K562 (cell line): ENCODE measurements around the gene PNMA8C. TPM values are rescaled to one million over a fixed set of nuclear protein-coding genes. Genes with fewer than 3 reads are reported as not detected.

Experiments
- ATAC-seq: fragments of 200-7000 bp; cut with Tn5 transposase; 3 replicates; pipeline ENCODE4 v1.9.1; 2020; ENCODE audit warnings: moderate library complexity
- BruUV-seq: library from RNA; stranded (reverse); fragments of 400-500 nt; replicated peaks from 2 replicates; lab custom pipeline; 2021; lab: Mats Ljungman, UMichigan
- CTCF ChIA-PET: fragments of 300-600 bp; formaldehyde crosslinking; extraction: SDS; loops from one replicate; lab custom pipeline; 2021; ENCODE audit warnings: low intra/inter-chr PET ratio; lab: Yijun Ruan, JAX
- POLR2A ChIA-PET: fragments of 300-600, 350-650 bp; sonication (Branson Sonifier 250); formaldehyde crosslinking; extraction: SDS; loops from one replicate; lab custom pipeline; 2021; ENCODE audit warnings: antibody characterized with exemption, inconsistent platforms; lab: Yijun Ruan, JAX
- DNase-seq, 4 experiments: peaks; one replicate each; pipeline versions ENCODE4 v3.0.0 to v3.0.0-alpha.2; 2011 to 2018; ENCODE audit warnings: low spot score in 3 of 4, mixed read lengths in 3 of 4; ENCODE audit errors: extremely low read depth in 1 of 4
- FAIRE-seq: peaks from 2 replicates; lab custom pipeline; 2011; peaks lifted over from hg19 to GRCh38; lab: Jason Lieb, UNC
- H2AFZ ChIP-seq: 2 replicates; pipeline ENCODE4 v1.6.0; 2011; ENCODE audit warnings: low read depth, low read length, control low read depth, inconsistent platforms
- H3K27ac ChIP-seq: fragments of 200-600 bp; 3 replicates; pipeline ENCODE4 v1.8.0; 2011; ENCODE audit warnings: low read depth, mild to moderate bottlenecking, control low read depth, inconsistent platforms, low read length, moderate library complexity, mixed read lengths; ENCODE audit errors: extremely low read depth
- H3K27me3 ChIP-seq, 2 experiments: fragments of 300-600 bp in 1 of 2; 2 replicates in 1 of 2; 3 replicates in 1 of 2; pipeline versions ENCODE4 v1.6.0 to v1.8.0; 2011; ENCODE audit warnings: inconsistent platforms in 2 of 2, low read length in 2 of 2, mild to moderate bottlenecking in 1 of 2, mixed read lengths in 1 of 2, moderate library complexity in 1 of 2; ENCODE audit not compliant: control insufficient read depth in 2 of 2, insufficient read depth in 2 of 2
- H3K36me3 ChIP-seq: fragments of 300-600 bp; 3 replicates; pipeline ENCODE4 v1.8.0; 2011; ENCODE audit warnings: mild to moderate bottlenecking, low read length, inconsistent platforms; ENCODE audit not compliant: control insufficient read depth, insufficient read depth
- H3K4me1 ChIP-seq, 2 experiments: fragments of 200-600 bp in 1 of 2; replicated peaks in 1 of 2; 2 replicates in 1 of 2; 3 replicates in 1 of 2; pipeline versions ENCODE4 v1.5.1 to v1.8.0; 2011; ENCODE audit warnings: inconsistent platforms in 2 of 2, low read length in 2 of 2, mild to moderate bottlenecking in 1 of 2, mixed read lengths in 1 of 2, moderate library complexity in 1 of 2; ENCODE audit not compliant: control insufficient read depth in 2 of 2, insufficient read depth in 2 of 2
- H3K4me2 ChIP-seq: 2 replicates; pipeline ENCODE4 v1.6.1; 2011; ENCODE audit warnings: low read length, control low read depth, inconsistent platforms, mixed read lengths; ENCODE audit not compliant: insufficient read depth
- H3K4me3 ChIP-seq: fragments of 200-600 bp; sonication (generic), shearing (Covaris generic); 2 replicates; pipeline ENCODE4 v1.5.1; 2016; ENCODE audit warnings: control low read depth, inconsistent platforms
- H3K79me2 ChIP-seq: fragments of 200-600 bp; 3 replicates; pipeline ENCODE4 v1.8.0; 2011; ENCODE audit warnings: low read length, inconsistent platforms; ENCODE audit not compliant: control insufficient read depth, insufficient read depth
- H3K9ac ChIP-seq, 2 experiments: 2 replicates each; pipeline versions ENCODE4 v1.6.0 to v1.6.1; 2011; ENCODE audit warnings: low read depth in 2 of 2, low read length in 2 of 2, control low read depth in 1 of 2, inconsistent platforms in 1 of 2, mild to moderate bottlenecking in 1 of 2, mixed read lengths in 1 of 2; ENCODE audit not compliant: insufficient read depth in 1 of 2
- H3K9me1 ChIP-seq: one replicate; pipeline ENCODE4 v1.6.0; 2011; ENCODE audit warnings: inconsistent platforms, mild to moderate bottlenecking, low read length, moderate library complexity; ENCODE audit not compliant: control insufficient read depth, insufficient read depth
- H3K9me3 ChIP-seq: replicated peaks from 2 replicates; pipeline ENCODE4 v1.5.1; 2011; ENCODE audit warnings: low read depth, low read length, inconsistent platforms; ENCODE audit not compliant: control insufficient read depth, insufficient read depth
- H4K20me1 ChIP-seq: replicated peaks from 2 replicates; pipeline ENCODE4 v1.6.1; 2011; ENCODE audit warnings: low read length, inconsistent platforms, mixed read lengths; ENCODE audit not compliant: control insufficient read depth, insufficient read depth
- BCOR ChIP-seq: fragments of 450-650 bp; IDR thresholded peaks from 2 replicates; pipeline ENCODE4 v1.6.1; 2016
- EP300 ChIP-seq: IDR thresholded peaks from 2 replicates; pipeline ENCODE4 v1.6.1; 2012; ENCODE audit warnings: low read length, improper control_type of control experiment
- FOXA3 ChIP-seq, 2 experiments: fragments of 450-650 bp in 1 of 2; sonication (generic) in 1 of 2; formaldehyde crosslinking; IDR thresholded peaks in 1 of 2; conservative IDR thresholded peaks in 1 of 2; 2 replicates each; pipeline versions ENCODE4 v1.4.0 to v1.8.0; 2020 to 2022; ENCODE audit warnings: mild to moderate bottlenecking in 2 of 2, missing genetic modification reagents in 1 of 2
- KDM1A ChIP-seq, 2 experiments: fragments of 450-650 bp; IDR thresholded peaks; 2 replicates each; pipeline ENCODE4 v1.6.1; 2016; ENCODE audit warnings: mild to moderate bottlenecking in 2 of 2
- MCM5 ChIP-seq: fragments of 450-650 bp; IDR thresholded peaks from 2 replicates; pipeline ENCODE4 v1.6.1; 2016; ENCODE audit warnings: low read depth
- POLR3A ChIP-seq: IDR thresholded peaks from 2 replicates; pipeline ENCODE4 v1.6.1; 2011; ENCODE audit warnings: borderline replicate concordance, mild to moderate bottlenecking, moderate library complexity; ENCODE audit not compliant: insufficient read length, insufficient read depth; ENCODE audit errors: extremely low read depth
- RBM25 ChIP-seq: fragments of 200-400 bp; formaldehyde crosslinking; IDR thresholded peaks from 2 replicates; pipeline ENCODE4 v1.6.1; 2018; ENCODE audit warnings: low read length, low read depth, moderate library complexity; ENCODE audit not compliant: severe bottlenecking
- SLC30A9 ChIP-seq: fragments of 250-450 bp; sonication (Bioruptor Pico); IDR thresholded peaks from 2 replicates; pipeline ENCODE4 v1.8.0; 2022; ENCODE audit warnings: mild to moderate bottlenecking, moderate library complexity
- SMARCA4 ChIP-seq: fragments of 450-650 bp; IDR thresholded peaks from 2 replicates; pipeline ENCODE4 v1.6.1; 2016
- SUPT5H ChIP-seq: fragments of 450-650 bp; IDR thresholded peaks from 2 replicates; pipeline ENCODE4 v1.6.1; 2016
- ZFP36 ChIP-seq: fragments of 150-350 bp; IDR thresholded peaks from 2 replicates; pipeline ENCODE4 v1.6.1; 2018; ENCODE audit warnings: low read length, low read depth; ENCODE audit not compliant: partially characterized antibody
- ZNF780A ChIP-seq: fragments of 250-450 bp; sonication (Bioruptor Pico); IDR thresholded peaks from 2 replicates; pipeline ENCODE4 v1.5.0; 2021; ENCODE audit warnings: mild to moderate bottlenecking
- WGBS: fragments of 100-300 bp; shearing (Covaris generic); methylation state at CpG from one replicate; pipeline ENCODE4 v1.1.6; 2016; ENCODE audit warnings: low coverage, mixed read lengths; ENCODE audit not compliant: insufficient coverage; ENCODE audit errors: missing lambda C conversion rate; 5-methylcytosine and 5-hydroxymethylcytosine counted together
- in situ Hi-C: fragments of 300-500 bp; cut with MboI; formaldehyde crosslinking; loops from 4 replicates; pipeline ENCODE4 v1.15.0; 2018; ENCODE audit warnings: inconsistent platforms, mixed read lengths
- intact Hi-C: fragments of 100-400 bp; cut with micrococcal nuclease; formaldehyde crosslinking; loops from 2 replicates; pipeline ENCODE4 v1.14.2; 2022
- polyA plus RNA-seq, 8 experiments: library from polyadenylated mRNA; depleted of rRNA in 4 of 8; stranded (reverse) in 5 of 8; unstranded in 3 of 8; fragments of >200 nt; fragmentation: Nextera tagmentation in 2 of 8; fragmentation: Illumina TruSeq in 1 of 8; extraction: Ambion mirVana in 2 of 8; extraction: Trizol in 1 of 8; gene quantifications; 2 replicates each; pipeline versions ENCODE4 v1.2.1 to v1.2.3, GENCODE V29; 2011 to 2014; ENCODE audit warnings: inconsistent platforms in 1 of 8, missing spikeins in 1 of 8
- total RNA-seq, 7 experiments: library from RNA; depleted of rRNA in 6 of 7; stranded (reverse); fragments of >200 nt in 6 of 7; fragmentation: Illumina TruSeq in 2 of 7; extraction: Trizol in 2 of 7; gene quantifications; 2 replicates each; pipeline versions ENCODE4 v1.2.1 to v1.2.3, GENCODE V29; 2011 to 2021; ENCODE audit warnings: low replicate concordance in 1 of 7
- TF ChIP-seq, protein P1 (sequence below): fragments of 250-450 bp; sonication (Bioruptor Pico); IDR thresholded peaks from 2 replicates; pipeline ENCODE4 v1.4.0; 2020; ENCODE audit warnings: mild to moderate bottlenecking
- TF ChIP-seq, protein P2 (sequence below): fragments of 250-450 bp; sonication (Bioruptor Pico); IDR thresholded peaks from 2 replicates; pipeline ENCODE4 v1.5.0; 2020; ENCODE audit warnings: mild to moderate bottlenecking
- TF ChIP-seq, protein P3 (sequence below): sonication (generic); formaldehyde crosslinking; IDR thresholded peaks from 2 replicates; pipeline ENCODE4 v1.8.1; 2023; ENCODE audit warnings: mild to moderate bottlenecking, missing genetic modification reagents
- TF ChIP-seq, protein P4 (sequence below): sonication (generic); formaldehyde crosslinking; IDR thresholded peaks from 2 replicates; pipeline ENCODE4 v1.8.1; 2023; ENCODE audit warnings: mild to moderate bottlenecking, missing genetic modification reagents
- TF ChIP-seq, protein P5 (sequence below): fragments of 250-450 bp; sonication (Bioruptor Pico); IDR thresholded peaks from 2 replicates; pipeline ENCODE4 v1.8.0; 2021; ENCODE audit warnings: mild to moderate bottlenecking, moderate library complexity

The PNMA8C gene
- total and polyA plus RNA-seq, 9 of the 15 experiments (the other 6 are each of a cell fraction or from before 2014, with no cell fraction given), result 0.04 to 0.05 (median 0.05) TPM; not detected in 6

DNA sequence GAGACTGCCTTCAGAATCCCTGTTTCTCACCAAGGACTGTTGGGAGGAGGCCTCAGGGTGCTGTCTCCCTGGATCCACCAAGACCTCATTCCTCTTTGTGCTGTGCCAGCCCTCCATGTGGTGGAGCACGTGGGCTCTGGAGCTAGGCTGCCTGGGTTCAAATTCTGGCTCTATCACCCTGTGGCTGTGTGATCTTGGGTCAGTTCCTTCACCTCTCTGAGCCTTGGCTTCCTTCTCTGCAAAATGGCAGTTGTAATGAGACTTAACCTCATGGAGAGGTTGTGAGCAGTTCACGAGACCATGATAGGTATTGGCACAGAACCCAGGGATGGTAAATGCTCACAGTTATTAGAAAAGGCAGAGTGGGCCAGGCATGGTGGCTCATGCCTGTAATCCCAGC, 6.4 kb downstream of the PNMA8C start:
- ChIA-PET CTCF (no interaction called here), POLR2A (interaction anchor here (0.6 kb wide), 2 partner anchors 82 to 88 kb away, joined by 3 read pairs; no protein-coding TSS in a partner anchor)
- H3K79me2 ChIP-seq, result no peaks in the 10 kb centered on the region
- BruUV-seq, result no TSS peak
- no peak overlapping the region for H3K4me2 ChIP-seq
- intact Hi-C loops (no loop called here), in situ Hi-C loops (no loop called here)
- DNase-seq (no peak), FAIRE-seq (no peak), ATAC-seq (no peak)
- no peaks in the 10 kb centered on the region for H3K36me3 ChIP-seq
- WGBS, result 31% methylated on average over 2 of the region's 2 CpGs
- no peaks in the 10 kb centered on the region for H4K20me1 ChIP-seq
- H3K9ac ChIP-seq, result no peak overlapping the region
- H3K4me3 ChIP-seq, result no peak overlapping the region
- peaks cover 2 to 10% of the 10 kb centered on the region in 2 experiments; a peak in 2 of 5 replicates for H3K4me1 ChIP-seq
- no peaks in the 10 kb centered on the region for H3K9me3 ChIP-seq
- H3K9me1 ChIP-seq, result no peaks in the 10 kb centered on the region
- no peak overlapping the region for H3K27ac ChIP-seq
- H2AFZ ChIP-seq, result no peak overlapping the region
- peaks cover 10 to 16% of the 10 kb centered on the region in 2 experiments; a peak in 3 of 5 replicates for H3K27me3 ChIP-seq
- TF ChIP-seq SLC30A9 (CRISPR knock-in tag), result no peak
- peak; percentile 63 for TF ChIP-seq ZFP36
- TF ChIP-seq, protein P1, sequence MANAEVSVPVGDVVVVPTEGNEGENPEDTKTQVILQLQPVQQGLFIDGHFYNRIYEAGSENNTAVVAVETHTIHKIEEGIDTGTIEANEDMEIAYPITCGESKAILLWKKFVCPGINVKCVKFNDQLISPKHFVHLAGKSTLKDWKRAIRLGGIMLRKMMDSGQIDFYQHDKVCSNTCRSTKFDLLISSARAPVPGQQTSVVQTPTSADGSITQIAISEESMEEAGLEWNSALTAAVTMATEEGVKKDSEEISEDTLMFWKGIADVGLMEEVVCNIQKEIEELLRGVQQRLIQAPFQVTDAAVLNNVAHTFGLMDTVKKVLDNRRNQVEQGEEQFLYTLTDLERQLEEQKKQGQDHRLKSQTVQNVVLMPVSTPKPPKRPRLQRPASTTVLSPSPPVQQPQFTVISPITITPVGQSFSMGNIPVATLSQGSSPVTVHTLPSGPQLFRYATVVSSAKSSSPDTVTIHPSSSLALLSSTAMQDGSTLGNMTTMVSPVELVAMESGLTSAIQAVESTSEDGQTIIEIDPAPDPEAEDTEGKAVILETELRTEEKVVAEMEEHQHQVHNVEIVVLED (CRISPR knock-in tag), result no peak
- TF ChIP-seq, protein P2, sequence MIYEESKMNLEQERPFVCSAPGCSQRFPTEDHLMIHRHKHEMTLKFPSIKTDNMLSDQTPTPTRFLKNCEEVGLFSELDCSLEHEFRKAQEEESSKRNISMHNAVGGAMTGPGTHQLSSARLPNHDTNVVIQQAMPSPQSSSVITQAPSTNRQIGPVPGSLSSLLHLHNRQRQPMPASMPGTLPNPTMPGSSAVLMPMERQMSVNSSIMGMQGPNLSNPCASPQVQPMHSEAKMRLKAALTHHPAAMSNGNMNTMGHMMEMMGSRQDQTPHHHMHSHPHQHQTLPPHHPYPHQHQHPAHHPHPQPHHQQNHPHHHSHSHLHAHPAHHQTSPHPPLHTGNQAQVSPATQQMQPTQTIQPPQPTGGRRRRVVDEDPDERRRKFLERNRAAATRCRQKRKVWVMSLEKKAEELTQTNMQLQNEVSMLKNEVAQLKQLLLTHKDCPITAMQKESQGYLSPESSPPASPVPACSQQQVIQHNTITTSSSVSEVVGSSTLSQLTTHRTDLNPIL (CRISPR knock-in tag), result no peak
- no peak for TF ChIP-seq FOXA3 (CRISPR knock-in tag; conservative IDR thresholded peaks at IDR 0.05 in 1 of 2, IDR thresholded peaks at IDR 0.05 in 1 of 2)
- no peak for TF ChIP-seq POLR3A
- TF ChIP-seq SUPT5H, result no peak
- TF ChIP-seq BCOR, result peak; percentile 79
- TF ChIP-seq EP300, result no peak
- TF ChIP-seq, protein P3, sequence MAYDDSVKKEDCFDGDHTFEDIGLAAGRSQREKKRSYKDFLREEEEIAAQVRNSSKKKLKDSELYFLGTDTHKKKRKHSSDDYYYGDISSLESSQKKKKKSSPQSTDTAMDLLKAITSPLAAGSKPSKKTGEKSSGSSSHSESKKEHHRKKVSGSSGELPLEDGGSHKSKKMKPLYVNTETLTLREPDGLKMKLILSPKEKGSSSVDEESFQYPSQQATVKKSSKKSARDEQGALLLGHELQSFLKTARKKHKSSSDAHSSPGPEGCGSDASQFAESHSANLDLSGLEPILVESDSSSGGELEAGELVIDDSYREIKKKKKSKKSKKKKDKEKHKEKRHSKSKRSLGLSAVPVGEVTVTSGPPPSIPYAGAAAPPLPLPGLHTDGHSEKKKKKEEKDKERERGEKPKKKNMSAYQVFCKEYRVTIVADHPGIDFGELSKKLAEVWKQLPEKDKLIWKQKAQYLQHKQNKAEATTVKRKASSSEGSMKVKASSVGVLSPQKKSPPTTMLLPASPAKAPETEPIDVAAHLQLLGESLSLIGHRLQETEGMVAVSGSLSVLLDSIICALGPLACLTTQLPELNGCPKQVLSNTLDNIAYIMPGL (CRISPR knock-in tag), result no peak
- peak; percentile 73 for TF ChIP-seq RBM25
- peak; percentile 30 to 37; a peak in 1 of 4 replicates for TF ChIP-seq KDM1A (IDR thresholded peaks at IDR 0.05)
- no peak for TF ChIP-seq MCM5
- TF ChIP-seq, protein P4, sequence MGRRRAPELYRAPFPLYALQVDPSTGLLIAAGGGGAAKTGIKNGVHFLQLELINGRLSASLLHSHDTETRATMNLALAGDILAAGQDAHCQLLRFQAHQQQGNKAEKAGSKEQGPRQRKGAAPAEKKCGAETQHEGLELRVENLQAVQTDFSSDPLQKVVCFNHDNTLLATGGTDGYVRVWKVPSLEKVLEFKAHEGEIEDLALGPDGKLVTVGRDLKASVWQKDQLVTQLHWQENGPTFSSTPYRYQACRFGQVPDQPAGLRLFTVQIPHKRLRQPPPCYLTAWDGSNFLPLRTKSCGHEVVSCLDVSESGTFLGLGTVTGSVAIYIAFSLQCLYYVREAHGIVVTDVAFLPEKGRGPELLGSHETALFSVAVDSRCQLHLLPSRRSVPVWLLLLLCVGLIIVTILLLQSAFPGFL, result no peak
- TF ChIP-seq SMARCA4, result no peak
- TF ChIP-seq, protein P5, sequence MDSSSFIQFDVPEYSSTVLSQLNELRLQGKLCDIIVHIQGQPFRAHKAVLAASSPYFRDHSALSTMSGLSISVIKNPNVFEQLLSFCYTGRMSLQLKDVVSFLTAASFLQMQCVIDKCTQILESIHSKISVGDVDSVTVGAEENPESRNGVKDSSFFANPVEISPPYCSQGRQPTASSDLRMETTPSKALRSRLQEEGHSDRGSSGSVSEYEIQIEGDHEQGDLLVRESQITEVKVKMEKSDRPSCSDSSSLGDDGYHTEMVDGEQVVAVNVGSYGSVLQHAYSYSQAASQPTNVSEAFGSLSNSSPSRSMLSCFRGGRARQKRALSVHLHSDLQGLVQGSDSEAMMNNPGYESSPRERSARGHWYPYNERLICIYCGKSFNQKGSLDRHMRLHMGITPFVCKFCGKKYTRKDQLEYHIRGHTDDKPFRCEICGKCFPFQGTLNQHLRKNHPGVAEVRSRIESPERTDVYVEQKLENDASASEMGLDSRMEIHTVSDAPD (CRISPR knock-in tag), result no peak
- TF ChIP-seq ZNF780A (CRISPR knock-in tag), result no peak
